K562 (cell line): ENCODE results near the gene UQCR11. TPM values are rescaled to one million over a fixed set of nuclear protein-coding genes. Genes with fewer than 3 reads are reported as not detected.
A peak's percentile ranks its signal among the peaks of the same experiment; 100 is the strongest.

Source experiments
- ATF3 ChIP-seq, 2 experiments: fragments of 450-650 bp in 1 of 2; sonication (generic) in 1 of 2; formaldehyde crosslinking in 1 of 2; IDR thresholded peaks in 1 of 2; conservative IDR thresholded peaks in 1 of 2; 2 replicates each; pipeline versions ENCODE4 v1.6.1 to v1.8.1; 2016 to 2023; ENCODE audit warnings: mild to moderate bottlenecking in 2 of 2, moderate library complexity in 2 of 2, inconsistent platforms in 1 of 2, missing genetic modification reagents in 1 of 2
- BDP1 ChIP-seq: IDR thresholded peaks from 3 replicates; pipeline ENCODE4 v1.6.1; 2011; ENCODE audit not compliant: insufficient read length, insufficient read depth
- BMI1 ChIP-seq: fragments of 150-350 bp; IDR thresholded peaks from 2 replicates; pipeline ENCODE4 v1.6.1; 2014; ENCODE audit warnings: low read length
- CCNT2 ChIP-seq: IDR thresholded peaks from 2 replicates; pipeline ENCODE4 v1.6.1; 2011; ENCODE audit warnings: borderline replicate concordance, low read depth, mild to moderate bottlenecking, moderate library complexity, mixed read lengths, low read length; ENCODE audit not compliant: insufficient read length; ENCODE audit errors: extremely low read depth
- CEBPB ChIP-seq: fragments of 450-650 bp; IDR thresholded peaks from 2 replicates; pipeline ENCODE4 v1.6.1; 2016; ENCODE audit warnings: missing genetic modification characterization, missing compliant biosample characterization
- DEAF1 ChIP-seq: fragments of 450-650 bp; formaldehyde crosslinking; IDR thresholded peaks from 2 replicates; pipeline ENCODE4 v1.4.0; 2020; ENCODE audit warnings: mild to moderate bottlenecking, moderate library complexity
- FOXJ3 ChIP-seq: sonication (generic); formaldehyde crosslinking; IDR thresholded peaks from 2 replicates; pipeline ENCODE4 v1.4.0; 2020; ENCODE audit warnings: mild to moderate bottlenecking, missing genetic modification reagents
- GABPA ChIP-seq: fragments of 200-800 bp; sonication (Bioruptor generic); conservative IDR thresholded peaks from 2 replicates; pipeline ENCODE4 v1.6.1; 2016; ENCODE audit warnings: low read depth, missing genetic modification characterization, missing compliant biosample characterization
- JUND ChIP-seq, 2 experiments: IDR thresholded peaks; 2 replicates in 1 of 2; 3 replicates in 1 of 2; pipeline ENCODE4 v1.6.1; 2011; ENCODE audit warnings: borderline replicate concordance in 2 of 2, low read depth in 2 of 2, low read length in 2 of 2, improper control_type of control experiment in 1 of 2, missing biosample characterization in 1 of 2, missing genetic modification characterization in 1 of 2, missing genetic modification reagents in 1 of 2
- LEF1 ChIP-seq: fragments of 450-650 bp; IDR thresholded peaks from 2 replicates; pipeline ENCODE4 v1.6.1; 2016; ENCODE audit warnings: mild to moderate bottlenecking
- MXI1 ChIP-seq: IDR thresholded peaks from 2 replicates; pipeline ENCODE4 v1.6.1; 2011; ENCODE audit warnings: low read depth, mild to moderate bottlenecking, improper control_type of control experiment, low read length
- PBX2 ChIP-seq, 2 experiments: IDR thresholded peaks in 1 of 2; conservative IDR thresholded peaks in 1 of 2; 2 replicates each; pipeline ENCODE4 v1.6.1; 2016; ENCODE audit warnings: low read depth in 2 of 2, mild to moderate bottlenecking in 1 of 2, missing compliant biosample characterization in 1 of 2, missing genetic modification characterization in 1 of 2, moderate library complexity in 1 of 2
- SETDB1 ChIP-seq: IDR thresholded peaks from one replicate; pipeline ENCODE4 v1.6.1; 2012; ENCODE audit warnings: low read length, control low read depth, inconsistent platforms
- SP1 ChIP-seq: sonication (generic); formaldehyde crosslinking; IDR thresholded peaks from 2 replicates; pipeline ENCODE4 v1.8.1; 2022; ENCODE audit warnings: mild to moderate bottlenecking, missing genetic modification reagents
- TBP ChIP-seq: optimal IDR thresholded peaks from 2 replicates; pipeline ENCODE3; 2011; ENCODE audit warnings: low read depth, low read length, improper control_type of control experiment
- ZBED1 ChIP-seq: IDR thresholded peaks from 2 replicates; pipeline ENCODE4 v1.6.1; 2014
- ZBTB2 ChIP-seq: fragments of 450-650 bp; IDR thresholded peaks from 2 replicates; pipeline ENCODE4 v1.6.1; 2016; ENCODE audit warnings: antibody characterized with exemption
- ZNF384 ChIP-seq: IDR thresholded peaks from 2 replicates; pipeline ENCODE4 v1.6.1; 2012; ENCODE audit warnings: low read depth, low read length, improper control_type of control experiment
- ZNF551 ChIP-seq: fragments of 250-450 bp; sonication (Bioruptor Pico); IDR thresholded peaks from 2 replicates; pipeline ENCODE4 v1.5.0; 2021; ENCODE audit warnings: mild to moderate bottlenecking, moderate library complexity
- ZNF696 ChIP-seq: fragments of 250-450 bp; sonication (Bioruptor Pico); conservative IDR thresholded peaks from 2 replicates; pipeline ENCODE4 v1.4.0; 2020; ENCODE audit warnings: mild to moderate bottlenecking, moderate library complexity
- ZNF707 ChIP-seq: fragments of 250-450 bp; sonication (Bioruptor Pico); conservative IDR thresholded peaks from 2 replicates; pipeline ENCODE4 v1.8.0; 2022; ENCODE audit warnings: inconsistent platforms, mild to moderate bottlenecking, moderate library complexity
- polyA plus RNA-seq, 8 experiments: library from polyadenylated mRNA; depleted of rRNA in 4 of 8; stranded (reverse) in 5 of 8; unstranded in 3 of 8; fragments of >200 nt; fragmentation: Nextera tagmentation in 2 of 8; fragmentation: Illumina TruSeq in 1 of 8; extraction: Ambion mirVana in 2 of 8; extraction: Trizol in 1 of 8; gene quantifications; 2 replicates each; pipeline versions ENCODE4 v1.2.1 to v1.2.3, GENCODE V29; 2011 to 2014; ENCODE audit warnings: inconsistent platforms in 1 of 8, missing spikeins in 1 of 8
- total RNA-seq, 7 experiments: library from RNA; depleted of rRNA in 6 of 7; stranded (reverse); fragments of >200 nt in 6 of 7; fragmentation: Illumina TruSeq in 2 of 7; extraction: Trizol in 2 of 7; gene quantifications; 2 replicates each; pipeline versions ENCODE4 v1.2.1 to v1.2.3, GENCODE V29; 2011 to 2021; ENCODE audit warnings: low replicate concordance in 1 of 7

UQCR11 gene
- total and polyA plus RNA-seq, 9 of the 15 experiments (the other 6 are each of a cell fraction or from before 2014, with no cell fraction given) = 57.6 to 394 (median 259) TPM

GRCh38 chr19:1632462-1633268 lies 27.4 kb upstream of the UQCR11 start (continued):
- TF ChIP-seq ZBED1 = no peak
- peak; percentile 57; the same call in 1 of the 2 replicates for TF ChIP-seq SP1
- no peak for TF ChIP-seq PBX2 (CRISPR knock-in tag; IDR thresholded peaks at IDR 0.05; ENCODE audit: low read depth)
- TF ChIP-seq PBX2 (tag; conservative IDR thresholded peaks at IDR 0.05; ENCODE audit: low read depth) = no peak
- TF ChIP-seq BMI1 = no peak
- TF ChIP-seq TBP = peak; percentile 21
- TF ChIP-seq LEF1 = no peak
- no peak for TF ChIP-seq GABPA (tag)
- TF ChIP-seq ZNF384 = no peak
- no peak for TF ChIP-seq ZNF696 (CRISPR knock-in tag)
- no peak for TF ChIP-seq CEBPB (tag)
- no peak for TF ChIP-seq BDP1
- TF ChIP-seq ZNF707 = no peak
- TF ChIP-seq ZNF551 (CRISPR knock-in tag) = no peak
- no peak for TF ChIP-seq FOXJ3 (CRISPR knock-in tag)
- no peak for TF ChIP-seq JUND (IDR thresholded peaks at IDR 0.05; ENCODE audit: borderline replicate concordance, low read depth, low read length)
- TF ChIP-seq JUND (tag; IDR thresholded peaks at IDR 0.05; ENCODE audit: borderline replicate concordance, low read depth, low read length) = no peak
- TF ChIP-seq DEAF1 (CRISPR knock-in tag) = no peak
- peak; percentile 75 for TF ChIP-seq CCNT2
- TF ChIP-seq SETDB1 = no peak
- TF ChIP-seq ZBTB2 = peak; percentile 72; the same call in 1 of the 2 replicates
- TF ChIP-seq ATF3 (IDR thresholded peaks at IDR 0.05) = no peak
- no peak for TF ChIP-seq ATF3 (CRISPR knock-in tag; conservative IDR thresholded peaks at IDR 0.05)
- no peak for TF ChIP-seq MXI1
